Measurements from ENCODE around the gene USPL1. TPM values are rescaled to one million over a fixed set of nuclear protein-coding genes. Genes with fewer than 3 reads are reported as not detected.

The USPL1 gene
- total RNA-seq, 2 donors from 2014 or later: 8.8 to 14.8 TPM

DNA sequence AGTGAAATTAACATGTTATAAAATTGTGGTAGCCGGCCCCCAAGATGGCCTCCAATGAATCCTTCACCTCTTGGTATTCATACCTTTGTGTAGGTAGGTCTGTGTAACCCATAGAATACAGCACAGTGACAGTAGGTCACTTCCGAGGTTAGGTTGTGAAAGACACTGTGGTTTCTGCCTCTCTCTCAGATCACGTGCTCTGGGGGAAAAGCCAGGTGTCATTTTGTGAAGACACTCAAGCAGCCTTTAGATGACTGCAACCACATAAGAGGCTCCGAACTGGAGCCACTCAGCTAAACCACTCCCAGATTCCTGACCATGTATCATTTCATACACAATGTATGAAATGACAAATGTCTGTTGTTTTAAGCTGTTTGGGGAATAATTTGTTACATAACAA, 9.8 kb upstream of the USPL1 start:
- Histone ChIP-seq H3K36me3 (no peaks in the 10 kb centered on the region), H3K4me1 (no peaks in the 10 kb centered on the region), H3K9me3 (no peaks in the 10 kb centered on the region), H3K27me3 (no peaks in the 10 kb centered on the region), H3K27ac (no peak overlapping the region), H3K9ac (ENCODE audit: low read depth in 2 of 2, low read length in 2 of 2) (no peak overlapping the region), H3K4me3 (no peak overlapping the region)
- intact Hi-C loops (cut with DNase I): no loop called here
- DNase-seq: no peak
- TF ChIP-seq, protein P1, sequence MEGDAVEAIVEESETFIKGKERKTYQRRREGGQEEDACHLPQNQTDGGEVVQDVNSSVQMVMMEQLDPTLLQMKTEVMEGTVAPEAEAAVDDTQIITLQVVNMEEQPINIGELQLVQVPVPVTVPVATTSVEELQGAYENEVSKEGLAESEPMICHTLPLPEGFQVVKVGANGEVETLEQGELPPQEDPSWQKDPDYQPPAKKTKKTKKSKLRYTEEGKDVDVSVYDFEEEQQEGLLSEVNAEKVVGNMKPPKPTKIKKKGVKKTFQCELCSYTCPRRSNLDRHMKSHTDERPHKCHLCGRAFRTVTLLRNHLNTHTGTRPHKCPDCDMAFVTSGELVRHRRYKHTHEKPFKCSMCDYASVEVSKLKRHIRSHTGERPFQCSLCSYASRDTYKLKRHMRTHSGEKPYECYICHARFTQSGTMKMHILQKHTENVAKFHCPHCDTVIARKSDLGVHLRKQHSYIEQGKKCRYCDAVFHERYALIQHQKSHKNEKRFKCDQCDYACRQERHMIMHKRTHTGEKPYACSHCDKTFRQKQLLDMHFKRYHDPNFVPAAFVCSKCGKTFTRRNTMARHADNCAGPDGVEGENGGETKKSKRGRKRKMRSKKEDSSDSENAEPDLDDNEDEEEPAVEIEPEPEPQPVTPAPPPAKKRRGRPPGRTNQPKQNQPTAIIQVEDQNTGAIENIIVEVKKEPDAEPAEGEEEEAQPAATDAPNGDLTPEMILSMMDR (IDR thresholded peaks at IDR 0.05): no peak

DNA sequence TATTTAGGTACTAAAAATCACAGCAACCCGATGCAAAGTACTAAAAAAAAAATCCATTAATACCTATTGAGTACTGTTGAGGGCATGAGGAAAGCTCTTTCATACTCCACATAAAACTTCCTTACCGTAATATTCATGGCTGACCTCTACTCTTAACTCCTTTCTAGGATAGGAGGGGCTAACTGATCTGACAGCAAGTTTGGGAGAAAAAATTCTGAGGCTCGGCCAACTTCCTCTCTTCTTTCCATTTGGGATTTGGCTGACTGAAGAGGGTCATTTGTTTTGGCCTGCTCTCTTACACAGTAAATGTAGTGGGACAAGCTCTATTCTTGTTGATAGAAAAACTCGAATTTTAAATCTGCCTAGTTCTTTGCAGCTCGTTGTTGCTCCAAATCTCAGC, 9.4 kb upstream of the USPL1 start:
- no peak overlapping the region for H3K27ac ChIP-seq
- H3K9me3 ChIP-seq: no peaks in the 10 kb centered on the region
- H3K4me1 ChIP-seq: no peaks in the 10 kb centered on the region
- H3K4me3 ChIP-seq: no peak overlapping the region
- intact Hi-C loops (cut with DNase I): no loop called here
- TF ChIP-seq, protein P1 (IDR thresholded peaks at IDR 0.05): no peak
- H3K36me3 ChIP-seq: no peaks in the 10 kb centered on the region
- no peak for DNase-seq
- H3K27me3 ChIP-seq: no peaks in the 10 kb centered on the region
- H3K9ac ChIP-seq (ENCODE audit: low read depth in 2 of 2, low read length in 2 of 2): no peak overlapping the region

DNA sequence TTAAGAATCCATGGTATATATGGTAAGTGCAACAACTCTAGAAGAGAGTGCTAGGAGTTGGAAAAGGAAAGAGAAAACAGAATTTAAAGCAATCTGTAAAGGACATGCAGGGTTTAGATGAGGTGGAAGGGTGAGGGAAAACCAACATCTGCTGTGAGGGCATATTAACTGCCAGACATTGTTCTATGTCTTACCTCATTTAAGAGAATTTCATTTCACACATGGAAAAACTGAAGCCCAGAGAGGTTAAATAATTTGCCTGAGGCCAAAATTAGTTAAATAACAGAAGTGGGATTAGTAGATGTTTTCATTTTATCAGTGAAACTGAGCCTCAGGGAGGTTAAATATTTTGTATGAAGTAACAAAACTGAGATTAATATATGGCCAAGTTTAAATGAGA, 7.4 kb upstream of the USPL1 start:
- Histone ChIP-seq H3K4me3 (no peak overlapping the region), H3K9ac (ENCODE audit: low read depth in 2 of 2, low read length in 2 of 2) (no peak overlapping the region)

DNA sequence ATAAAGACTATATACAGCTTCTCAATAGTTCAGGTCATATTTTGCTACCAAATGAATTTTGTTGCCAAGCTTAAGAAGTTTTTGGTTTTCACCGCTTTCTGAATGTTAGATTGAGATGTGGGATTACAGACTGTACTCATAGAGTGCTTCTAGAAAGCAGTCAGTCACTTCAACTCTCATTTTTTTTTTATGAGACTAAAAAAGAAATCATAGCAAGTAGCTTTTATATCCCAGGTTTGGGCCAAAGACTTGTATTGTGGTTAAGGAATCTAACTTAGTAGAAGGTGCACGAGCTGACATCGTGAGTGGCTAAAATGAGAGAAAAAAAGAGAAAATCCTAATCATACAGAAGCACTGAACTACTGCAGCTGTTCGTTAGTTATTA, 2.2 kb upstream of the USPL1 start:
- intact Hi-C loops (cut with DNase I): loop anchor here (10.0 kb wide), 1 partner anchor 151 kb away; the partner anchor contains the start of gene HMGB1
- no peaks in the 10 kb centered on the region for H3K36me3 ChIP-seq
- H3K9me3 ChIP-seq: no peaks in the 10 kb centered on the region
- H3K9ac ChIP-seq (ENCODE audit: low read depth in 2 of 2, low read length in 2 of 2): peak overlapping the region; percentile 40 to 94
- H3K4me1 ChIP-seq: peaks cover 12% of the 10 kb centered on the region
- peak overlapping the region; percentile 79 for H3K4me3 ChIP-seq
- TF ChIP-seq, protein P1 (IDR thresholded peaks at IDR 0.05): no peak
- no peaks in the 10 kb centered on the region for H3K27me3 ChIP-seq
- DNase-seq: no peak
- H3K27ac ChIP-seq: peak overlapping the region; percentile 99

More for the DNA sequence above, 7.4 kb upstream of the USPL1 start:
- intact Hi-C loops (cut with DNase I): loop anchor here (10.0 kb wide), 1 partner anchor 146 kb away; the partner anchor contains the start of gene HMGB1
- no peaks in the 10 kb centered on the region for H3K36me3 ChIP-seq
- no peak overlapping the region for H3K27ac ChIP-seq
- H3K4me1 ChIP-seq: no peaks in the 10 kb centered on the region
- H3K9me3 ChIP-seq: no peaks in the 10 kb centered on the region
- TF ChIP-seq, protein P1 (IDR thresholded peaks at IDR 0.05): no peak
- H3K27me3 ChIP-seq: no peaks in the 10 kb centered on the region
- no peak for DNase-seq

DNA sequence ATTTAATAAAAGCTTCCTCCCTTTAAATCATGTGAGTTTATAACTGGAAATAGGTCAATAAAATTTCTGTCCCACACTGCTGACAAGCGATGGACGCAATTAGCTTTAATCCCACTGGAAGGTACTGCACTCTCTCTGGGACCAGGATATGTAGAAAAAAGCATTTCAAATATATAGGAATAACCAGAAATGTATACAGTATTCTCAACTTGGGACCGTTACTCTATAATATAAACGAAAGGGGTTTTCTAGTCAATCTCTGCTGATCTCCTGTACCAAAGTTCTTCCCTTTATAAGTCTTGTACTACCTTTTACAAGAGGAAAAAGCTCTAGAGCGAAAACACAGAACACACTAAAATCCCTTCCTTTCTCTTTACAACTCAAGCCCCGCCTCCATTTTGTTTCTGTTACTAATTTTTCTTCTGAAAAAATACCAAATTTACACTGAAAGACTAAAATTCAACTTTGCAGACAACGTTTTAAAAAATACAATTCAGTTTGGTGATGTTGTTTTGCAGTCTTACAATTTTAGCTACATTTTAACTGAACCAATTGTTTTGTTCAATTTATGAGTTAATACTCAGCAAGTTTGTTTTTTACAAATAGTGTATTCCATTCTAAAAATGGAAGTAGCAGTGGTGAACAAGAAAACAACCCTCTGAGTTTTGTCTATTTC, 1.7 kb upstream of the USPL1 start:
- H3K27ac ChIP-seq: peak overlapping the region; percentile 99
- no peaks in the 10 kb centered on the region for H3K36me3 ChIP-seq
- peak overlapping the region; percentile 79 for H3K4me3 ChIP-seq
- DNase-seq: no peak
- TF ChIP-seq, protein P1 (IDR thresholded peaks at IDR 0.05): no peak
- H3K27me3 ChIP-seq: no peaks in the 10 kb centered on the region
- H3K4me1 ChIP-seq: peaks cover 12% of the 10 kb centered on the region
- intact Hi-C loops (cut with DNase I): loop anchor here (10.0 kb wide), 1 partner anchor 151 kb away; the partner anchor contains the start of gene HMGB1
- peak overlapping the region; percentile 40 to 94 for H3K9ac ChIP-seq (ENCODE audit: low read depth in 2 of 2, low read length in 2 of 2)
- H3K9me3 ChIP-seq: no peaks in the 10 kb centered on the region
